Ovary (tissue), 10 donors: Measurements from ENCODE around the gene MT1F. TPM values are rescaled to one million over a fixed set of nuclear protein-coding genes. Genes with fewer than 3 reads are reported as not detected.
A peak's percentile ranks its signal among the peaks of the same experiment; 100 is the strongest.

Experiments used
- DNase-seq, 5 donors: peaks; one replicate each; pipeline ENCODE4 v3.0.0-alpha.2; 2019 to 2020
- H3K27ac ChIP-seq, 2 donors: fragments of 200-600 bp; one replicate each; pipeline versions ENCODE4 v1.5.1 to v1.8.0; 2019 to 2022
- H3K27me3 ChIP-seq: fragments of 200-600 bp; one replicate; pipeline ENCODE4 v1.8.0; 2022
- H3K36me3 ChIP-seq: fragments of 200-600 bp; sonication (generic); one replicate; pipeline ENCODE4 v1.5.1; 2019
- H3K4me1 ChIP-seq: one replicate; pipeline ENCODE4 v1.8.1; 2013; ENCODE audit warnings: mild to moderate bottlenecking, moderate library complexity; ENCODE audit not compliant: insufficient read depth
- H3K4me3 ChIP-seq: fragments of 200-600 bp; sonication (generic); one replicate; pipeline ENCODE4 v1.5.1; 2017
- H3K9me3 ChIP-seq, 2 donors: fragments of 200-600 bp in 1 of 2; sonication (generic) in 1 of 2; one replicate each; pipeline versions ENCODE4 v1.5.1 to v1.8.1; 2013 to 2019; ENCODE audit warnings: mild to moderate bottlenecking in 1 of 2, moderate library complexity in 1 of 2
- EP300 ChIP-seq: sonication (generic); formaldehyde crosslinking; IDR thresholded peaks from one replicate; pipeline ENCODE4 v1.6.1; 2017; ENCODE audit warnings: antibody characterized with exemption
- POLR2A ChIP-seq: fragments of 450-650 bp; IDR thresholded peaks from one replicate; pipeline ENCODE4 v1.6.1; 2017; ENCODE audit warnings: antibody characterized with exemption, mild to moderate bottlenecking, moderate library complexity
- WGBS, 3 donors: extraction: QIAGEN DNeasy Blood & Tissue Kit in 1 of 3; methylation state at CpG; one replicate each; pipeline versions ENCODE4 v1.1.5 to v1.1.7; 2013 to 2017; 5-methylcytosine and 5-hydroxymethylcytosine counted together
- intact Hi-C, 4 donors: fragments of 100-400 bp; cut with DNase I; formaldehyde crosslinking; loops; one replicate each; pipeline versions ENCODE4 v1.11.0 to v1.15.1; 2022 to 2023
- long read RNA-seq, 3 donors: library from polyadenylated mRNA in 2 of 3; unstranded in 2 of 3; transcript quantifications; one replicate each; pipeline ENCODE4 v2.0.0 and lab custom pipeline, GENCODE V29; 2021 to 2026
- polyA plus RNA-seq, 2 donors: library from polyadenylated mRNA; stranded (reverse); fragments of 200-250 nt in 1 of 2; fragments of 350-450 nt in 1 of 2; fragmentation: Illumina TruSeq in 1 of 2; extraction: RNeasy Lipid Tissue Mini Kit (QIAGEN cat#74804) in 1 of 2; gene quantifications; one replicate each; pipeline ENCODE4 v1.2.3, GENCODE V29; 2013 to 2014
- total RNA-seq, 7 donors: library from RNA; depleted of rRNA in 2 of 7; stranded (reverse); fragments of >200 nt in 2 of 7; fragmentation: NEBNext Ultra II Directional in 3 of 7; extraction: Animal tissue kit (Norgen Biotek cat#: 25700) in 3 of 7; gene quantifications; one replicate each; pipeline versions ENCODE4 v1.1.0 to v1.2.4, GENCODE V29; 2016 to 2023
- TF ChIP-seq, protein P1 (sequence below), 3 donors: fragments of 450-650 bp in 2 of 3; fragments of 200-600 bp in 1 of 3; IDR thresholded peaks; one replicate each; pipeline versions ENCODE4 v1.5.1 to v1.8.0; 2016 to 2022; ENCODE audit warnings: antibody characterized with exemption in 3 of 3, mild to moderate bottlenecking in 1 of 3
- donor health status: DM: no; HTN: no; CAD: no; lungs with moderate emphysema.
- donor health status: DM: no; HTN: no; CAD: no.
- donor health status: Bipolar disorder and iron deficiency.
- donor health status: DM: yes; HTN: yes; CAD: no.
- donor health status: DM: no; HTN: no; CAD: no.
- donor health status: DM: yes; HTN: yes; CAD: no.

MT1F gene
- total RNA-seq (10 to 100 TPM in 1 of 7 donors, 1 to 10 TPM in 4, under 1 TPM in 1, not detected in 1; 0.73 to 76.3 (median 2.6) TPM), polyA plus RNA-seq (1 to 10 TPM; 3.6 to 4.6 TPM)
- long read RNA-seq, donor 1 = 0 reads
- long read RNA-seq, donor 2, transcript MT1F-201 (3 exons, 690 nt) = major isoform, 21 of 22 reads
- long read RNA-seq, donor 2, partial matches to known transcripts = 0 of 22 reads
- long read RNA-seq, donor 2, other reads (novel, unspliced or antisense) = 0 of 22 reads
- long read RNA-seq, donor 3, partial matches to known transcripts = 0 of 4 reads
- long read RNA-seq, donor 3, other reads (novel, unspliced or antisense) = 0 of 4 reads

DNA sequence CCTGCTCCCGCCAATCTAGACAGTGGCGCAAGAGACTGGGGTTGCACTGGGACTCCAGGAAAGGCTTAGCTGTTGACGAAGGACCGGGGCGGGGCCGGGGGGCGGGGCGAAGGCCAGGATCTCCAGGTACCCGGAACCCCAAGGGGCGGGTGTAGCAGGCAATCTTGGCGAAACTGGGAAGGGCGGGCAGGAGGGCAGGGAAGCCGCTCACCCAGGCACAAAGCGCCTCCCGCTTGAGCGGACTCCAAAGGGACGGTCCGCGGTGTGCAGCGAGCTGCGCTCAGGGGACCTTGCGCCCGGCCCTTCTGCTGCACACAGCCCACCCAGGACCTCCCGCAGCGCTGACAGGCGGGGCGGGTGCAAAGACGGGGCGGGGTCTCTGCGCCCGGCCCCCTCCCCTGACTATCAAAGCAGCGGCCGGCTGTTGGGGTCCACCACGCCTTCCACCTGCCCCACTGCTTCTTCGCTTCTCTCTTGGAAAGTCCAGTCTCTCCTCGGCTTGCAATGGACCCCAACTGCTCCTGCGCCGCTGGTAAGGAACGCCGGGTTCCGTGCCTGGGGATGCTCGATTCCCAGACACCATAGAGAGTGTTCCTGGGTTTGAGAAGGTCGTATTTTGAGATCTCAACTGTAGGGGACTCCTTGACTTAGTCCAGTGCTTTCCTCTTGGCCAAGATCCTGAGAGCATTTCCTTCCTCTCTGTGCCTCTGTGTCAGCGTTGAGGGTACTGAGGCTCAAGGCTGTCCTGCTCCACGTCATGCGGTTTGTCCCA lies at the start of gene MT1F:
Gene MT1F, plus strand, starts transcription at position 405 of the 772 bp plus-strand sequence. Its CDS starts 100 bp downstream, at position 505.
- DNase-seq = peak in 2 of 5 donors; percentile 61 to 62
- WGBS, 3 donors = 2 to 6% (median 3%) methylated on average over 11 to 46 of the region's 46 CpGs
- intact Hi-C loops = no loop called here

DNA sequence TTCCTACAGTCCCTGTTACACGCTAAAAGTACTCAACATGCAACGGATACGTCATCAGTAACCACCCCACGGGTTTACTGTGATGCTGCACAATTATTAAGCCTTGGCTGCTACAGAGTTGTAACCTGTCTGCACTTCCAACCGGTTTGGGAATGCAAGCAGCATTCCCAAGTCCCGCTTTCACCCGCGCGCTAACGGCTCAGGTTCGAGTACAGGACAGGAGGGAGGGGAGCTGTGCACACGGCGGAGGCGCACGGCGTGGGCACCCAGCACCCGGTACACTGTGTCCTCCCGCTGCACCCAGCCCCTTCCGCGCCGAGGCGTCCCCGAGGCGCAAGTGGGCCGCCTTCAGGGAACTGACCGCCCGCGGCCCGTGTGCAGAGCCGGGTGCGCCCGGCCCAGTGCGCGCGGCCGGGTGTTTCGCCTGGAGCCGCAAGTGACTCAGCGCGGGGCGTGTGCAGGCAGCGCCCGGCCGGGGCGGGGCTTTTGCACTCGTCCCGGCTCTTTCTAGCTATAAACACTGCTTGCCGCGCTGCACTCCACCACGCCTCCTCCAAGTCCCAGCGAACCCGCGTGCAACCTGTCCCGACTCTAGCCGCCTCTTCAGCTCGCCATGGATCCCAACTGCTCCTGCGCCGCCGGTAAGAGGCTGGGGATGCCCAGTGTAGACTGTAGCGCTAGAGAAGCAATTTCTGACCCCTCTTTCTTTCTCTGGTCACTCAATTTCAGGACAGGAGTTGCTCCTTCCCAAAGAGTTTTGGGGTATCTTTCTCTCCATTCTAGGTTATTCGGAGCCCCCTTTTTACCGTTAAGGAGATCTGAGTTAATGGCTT lies 49.5 kb upstream of the MT1F start, which contains the start of gene MT2A:
Gene MT2A, plus strand, starts transcription at position 542 of the 833 bp plus-strand sequence. Its CDS starts 72 bp downstream, at position 614.
- H3K4me3 ChIP-seq = peak within 1 kb of the TSS; percentile 76
- peak within 1 kb of the TSS; percentile 79 to 81 for H3K27ac ChIP-seq
- peak; percentile 90 to 94 (median 90) for DNase-seq
- TF ChIP-seq POLR2A = peak; percentile 90
- peak; percentile 86 for TF ChIP-seq EP300
- TF ChIP-seq, protein P1, sequence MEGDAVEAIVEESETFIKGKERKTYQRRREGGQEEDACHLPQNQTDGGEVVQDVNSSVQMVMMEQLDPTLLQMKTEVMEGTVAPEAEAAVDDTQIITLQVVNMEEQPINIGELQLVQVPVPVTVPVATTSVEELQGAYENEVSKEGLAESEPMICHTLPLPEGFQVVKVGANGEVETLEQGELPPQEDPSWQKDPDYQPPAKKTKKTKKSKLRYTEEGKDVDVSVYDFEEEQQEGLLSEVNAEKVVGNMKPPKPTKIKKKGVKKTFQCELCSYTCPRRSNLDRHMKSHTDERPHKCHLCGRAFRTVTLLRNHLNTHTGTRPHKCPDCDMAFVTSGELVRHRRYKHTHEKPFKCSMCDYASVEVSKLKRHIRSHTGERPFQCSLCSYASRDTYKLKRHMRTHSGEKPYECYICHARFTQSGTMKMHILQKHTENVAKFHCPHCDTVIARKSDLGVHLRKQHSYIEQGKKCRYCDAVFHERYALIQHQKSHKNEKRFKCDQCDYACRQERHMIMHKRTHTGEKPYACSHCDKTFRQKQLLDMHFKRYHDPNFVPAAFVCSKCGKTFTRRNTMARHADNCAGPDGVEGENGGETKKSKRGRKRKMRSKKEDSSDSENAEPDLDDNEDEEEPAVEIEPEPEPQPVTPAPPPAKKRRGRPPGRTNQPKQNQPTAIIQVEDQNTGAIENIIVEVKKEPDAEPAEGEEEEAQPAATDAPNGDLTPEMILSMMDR (IDR thresholded peaks at IDR 0.05) = peak in 1 of 3 donors; percentile 10
- no peaks in the 10 kb centered on the region for H3K27me3 ChIP-seq
- intact Hi-C loops = loop anchor here in 1 of 4 donors (1.0 to 10.0 kb wide), 4 partner anchors 19 to 697 kb away; partner anchors contain the start of genes MT1X and NLRC5
- WGBS, 3 donors = 6 to 8% (median 7%) methylated on average over 61 to 62 of the region's 62 CpGs
- H3K36me3 ChIP-seq = no peaks in the 10 kb centered on the region
- no peaks in the 10 kb centered on the region for H3K9me3 ChIP-seq
- peaks cover 27% of the 10 kb centered on the region for H3K4me1 ChIP-seq

More for the DNA sequence above, at the start of gene MT1F:
- Histone ChIP-seq H3K36me3 (no peaks in the 10 kb centered on the region), H3K4me1 (no peaks in the 10 kb centered on the region), H3K9me3 (no peaks in the 10 kb centered on the region), H3K27me3 (no peaks in the 10 kb centered on the region), H3K27ac (no peak within 1 kb of the TSS), H3K4me3 (peak within 1 kb of the TSS; percentile 35)
- TF ChIP-seq, protein P1 (IDR thresholded peaks at IDR 0.05) = no peak
- TF ChIP-seq EP300 = no peak
- no peak for TF ChIP-seq POLR2A

DNA sequence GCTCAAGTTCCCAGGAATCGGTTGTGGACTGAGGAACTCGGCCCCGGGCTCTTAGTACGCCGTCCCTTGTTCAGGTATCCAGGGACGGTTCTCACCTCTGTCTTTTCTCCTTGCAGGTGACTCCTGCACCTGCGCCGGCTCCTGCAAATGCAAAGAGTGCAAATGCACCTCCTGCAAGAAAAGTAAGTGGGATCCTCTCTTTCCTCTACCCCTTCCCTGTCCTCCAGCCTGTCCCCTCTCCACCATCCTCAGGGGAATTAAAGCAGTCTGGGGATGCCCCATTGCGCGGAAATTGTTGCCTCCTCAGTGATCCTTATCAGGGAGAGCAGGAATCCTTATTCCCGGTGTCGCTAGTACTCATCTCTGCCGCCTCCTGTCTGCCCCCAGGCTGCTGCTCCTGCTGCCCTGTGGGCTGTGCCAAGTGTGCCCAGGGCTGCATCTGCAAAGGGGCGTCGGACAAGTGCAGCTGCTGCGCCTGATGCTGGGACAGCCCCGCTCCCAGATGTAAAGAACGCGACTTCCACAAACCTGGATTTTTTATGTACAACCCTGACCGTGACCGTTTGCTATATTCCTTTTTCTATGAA lies 48.8 kb upstream of the MT1F start:
- Histone ChIP-seq H3K9me3 (no peaks in the 10 kb centered on the region), H3K4me1 (peaks cover 27% of the 10 kb centered on the region), H3K27me3 (no peaks in the 10 kb centered on the region), H3K36me3 (no peaks in the 10 kb centered on the region), H3K27ac (peak overlapping the region in 1 of 2 donors; percentile 81), H3K4me3 (peak overlapping the region; percentile 76)
- DNase-seq = no peak
- intact Hi-C loops = loop anchor here in 1 of 4 donors (1.0 to 10.0 kb wide), 4 partner anchors 18 to 696 kb away; partner anchors contain the start of genes MT1X and NLRC5
- TF ChIP-seq, protein P1 (IDR thresholded peaks at IDR 0.05) = no peak
- TF ChIP-seq POLR2A = no peak
- TF ChIP-seq EP300 = no peak
- 0 to 1% (median 1%) methylated on average over 20 to 21 of the region's 21 CpGs for WGBS, 3 donors
